HG02938 (cell line): ENCODE results near the gene GYS2.
"Not testable (repeated sequence)": the region's sequence is repeated elsewhere in the genome, so short reads cannot be mapped to it uniquely, and the experiment has no call there.

ENCODE experiments used
- ATAC-seq: cut with Tn5 transposase; IDR thresholded peaks from one replicate; pipeline ENCODE4 v1.9.1; 2021; ENCODE audit warnings: mild to moderate bottlenecking, moderate library complexity; ENCODE audit not compliant: unreplicated experiment

GYS2 gene

GRCh38 chr12:21604245-21605101 is at the start of gene GYS2:
Gene GYS2, minus strand, starts transcription at chr12:21604847. Its CDS starts 255 bp downstream, at chr12:21604592.
- no peak for ATAC-seq

- ATAC-seq: no peak
Measured at GRCh38 chr12:21651821-21652220, 47.2 kb upstream of the GYS2 start.

- ATAC-seq: no peak
Measured at GRCh38 chr12:21650997-21651396, 46.4 kb upstream of the GYS2 start.

GRCh38 chr12:21649034-21649433 is 44.4 kb upstream of the GYS2 start:
- ATAC-seq: no peak

- ATAC-seq: no peak
Measured at GRCh38 chr12:21648378-21648777, 43.7 kb upstream of the GYS2 start.

GRCh38 chr12:21647179-21647578 is 42.5 kb upstream of the GYS2 start:
- ATAC-seq: no peak

- not testable (repeated sequence) for ATAC-seq
Measured at GRCh38 chr12:21645041-21645500, 40.4 kb upstream of the GYS2 start.

GRCh38 chr12:21644516-21644915 is 39.9 kb upstream of the GYS2 start:
- no peak for ATAC-seq

- ATAC-seq: no peak
Measured at GRCh38 chr12:21643758-21644157, 39.1 kb upstream of the GYS2 start.

GRCh38 chr12:21642707-21643389 is 38.2 kb upstream of the GYS2 start:
- ATAC-seq: no peak

- ATAC-seq: no peak
Measured at GRCh38 chr12:21638054-21638891, 33.6 kb upstream of the GYS2 start.

GRCh38 chr12:21634245-21634644 is 29.6 kb upstream of the GYS2 start:
- ATAC-seq: no peak

- no peak for ATAC-seq
Measured at GRCh38 chr12:21631367-21631766, 26.7 kb upstream of the GYS2 start.

- no peak for ATAC-seq
Measured at GRCh38 chr12:21627924-21628323, 23.3 kb upstream of the GYS2 start.

GRCh38 chr12:21618566-21618965 is 13.9 kb upstream of the GYS2 start:
- ATAC-seq: no peak

GRCh38 chr12:21617030-21617429 is 12.4 kb upstream of the GYS2 start:
- ATAC-seq: no peak

- ATAC-seq: no peak
Measured at GRCh38 chr12:21615431-21615830, 10.8 kb upstream of the GYS2 start.

GRCh38 chr12:21614506-21614905 is 9.9 kb upstream of the GYS2 start:
- no peak for ATAC-seq

- ATAC-seq: no peak
Measured at GRCh38 chr12:21613931-21614330, 9.3 kb upstream of the GYS2 start.

GRCh38 chr12:21608196-21608595 is 3.5 kb upstream of the GYS2 start:
- ATAC-seq: no peak

- no peak for ATAC-seq
Measured at GRCh38 chr12:21607701-21608100, 3.1 kb upstream of the GYS2 start.
